Dedifferentiated amniotic fluid mesenchymal stem cell (primary cell): Measurements from ENCODE around the gene CHMP3.
"Not testable (repeated sequence)": the region's sequence is repeated elsewhere in the genome, so short reads cannot be mapped to it uniquely, and the experiment has no call there.

ENCODE experiments used
- DNase-seq: peaks from one replicate; pipeline ENCODE4 v3.0.0-alpha.2; 2016; ENCODE audit errors: extremely low spot score

The CHMP3 gene

DNA sequence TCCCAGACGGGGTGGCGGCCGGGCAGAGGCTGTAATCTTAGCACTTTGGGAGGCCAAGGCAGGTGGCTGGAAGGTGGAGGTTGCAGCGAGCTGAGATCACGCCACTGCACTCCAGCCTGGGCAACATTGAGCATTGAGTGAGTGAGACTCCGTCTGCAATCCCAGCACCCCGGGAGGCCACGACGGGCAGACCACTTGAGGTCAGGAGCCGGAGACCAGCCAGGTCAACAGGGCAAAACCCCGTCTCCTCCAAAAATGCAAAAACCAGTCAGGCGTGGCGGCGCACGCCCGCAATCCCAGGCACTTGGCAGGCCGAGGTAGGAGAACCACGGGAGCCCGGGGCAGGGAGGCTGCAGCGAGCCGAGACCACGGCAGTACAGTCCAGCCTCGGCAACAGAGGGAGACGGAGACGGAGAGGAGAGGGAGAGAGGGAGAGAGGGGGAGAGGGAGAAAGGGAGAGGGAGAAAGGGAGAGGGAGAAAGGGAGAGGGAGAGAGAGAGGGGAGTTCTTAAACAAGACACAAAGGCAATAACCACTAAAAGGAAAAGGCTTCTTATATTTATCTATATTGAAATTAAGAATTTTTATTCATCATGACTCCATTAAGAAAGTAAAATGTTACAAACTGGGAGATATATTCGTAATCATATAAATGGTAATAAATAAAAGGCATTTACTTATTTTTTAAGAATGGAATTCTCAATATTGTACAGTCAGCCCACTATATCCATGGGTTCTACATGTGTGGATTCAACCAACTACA, 13.1 kb downstream of the CHMP3 start:
- DNase-seq = not testable (repeated sequence)

DNA sequence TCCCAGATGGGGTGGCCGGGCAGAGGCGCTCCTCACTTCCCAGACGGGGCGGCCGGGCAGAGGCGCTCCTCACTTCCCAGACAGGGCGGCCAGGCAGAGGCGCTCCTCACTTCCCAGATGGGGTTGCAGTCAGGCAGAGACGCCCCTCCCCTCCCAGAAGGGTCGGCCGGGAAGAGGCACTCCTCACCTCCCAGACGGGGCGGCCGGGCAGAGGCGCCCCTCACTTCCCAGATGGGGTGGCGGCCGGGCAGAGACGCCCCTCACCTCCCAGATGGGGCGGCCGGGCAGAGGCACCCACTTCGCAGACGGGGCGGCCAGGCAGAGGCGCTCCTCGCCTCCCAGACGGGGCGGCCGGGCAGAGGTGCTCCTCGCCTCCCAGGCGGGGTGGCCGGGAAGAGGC, 13.8 kb downstream of the CHMP3 start:
- DNase-seq = not testable (repeated sequence)

DNA sequence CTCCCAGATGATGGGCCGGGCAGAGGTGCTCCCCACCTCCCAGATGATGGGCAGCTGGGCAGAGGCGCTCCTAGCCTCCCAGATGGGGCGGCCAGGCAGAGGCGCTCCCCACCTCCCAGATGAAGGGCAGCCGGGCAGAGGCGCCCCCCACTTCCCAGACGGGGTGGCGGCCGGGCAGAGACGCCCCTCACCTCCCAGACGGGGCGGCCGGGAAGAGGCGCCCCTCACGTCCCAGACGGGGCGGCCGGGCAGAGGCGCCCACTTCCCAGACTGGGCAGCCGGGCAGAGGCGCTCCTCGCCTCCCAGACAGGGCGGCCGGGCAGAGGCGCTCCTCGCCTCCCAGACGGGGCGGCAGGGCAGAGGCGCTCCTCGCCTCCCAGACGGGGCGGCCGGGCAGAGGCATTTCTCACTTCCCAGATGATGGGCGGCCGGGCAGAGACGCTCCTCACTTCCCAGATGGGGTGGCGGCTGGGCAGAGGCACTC, 14.3 kb downstream of the CHMP3 start:
- DNase-seq = not testable (repeated sequence)

DNA sequence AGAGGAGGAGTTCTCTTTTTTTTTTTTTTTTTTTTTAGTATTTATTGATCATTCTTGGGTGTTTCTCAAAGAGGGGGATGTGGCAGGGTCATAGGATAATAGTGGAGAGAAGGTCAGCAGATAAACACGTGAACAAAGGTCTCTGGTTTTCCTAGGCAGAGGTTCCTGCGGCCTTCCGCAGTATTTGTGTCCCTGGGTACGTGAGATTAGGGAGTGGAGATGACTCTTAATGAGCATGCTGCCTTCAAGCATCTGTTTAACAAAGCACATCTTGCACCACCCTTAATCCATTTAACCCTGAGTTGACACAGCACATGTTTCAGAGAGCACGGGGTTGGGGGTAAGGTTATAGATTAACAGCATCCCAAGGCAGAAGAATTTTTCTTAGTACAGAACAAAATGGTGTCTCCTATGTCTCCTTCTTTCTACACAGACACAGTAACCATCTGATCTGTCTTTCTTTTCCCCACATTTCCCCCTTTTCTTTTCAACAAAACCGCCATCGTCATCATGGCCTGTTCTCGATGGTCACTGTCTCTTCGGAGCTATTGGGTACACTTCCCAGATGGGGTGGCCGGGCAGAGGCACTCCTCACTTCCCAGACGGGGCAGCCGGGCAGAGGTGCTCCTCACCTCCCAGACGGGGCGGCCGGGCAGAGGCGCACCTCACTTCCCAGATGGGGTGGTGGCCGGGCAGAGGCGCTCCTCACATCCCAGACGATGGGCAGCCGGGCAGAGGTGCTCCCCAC, 14.9 kb downstream of the CHMP3 start:
- not testable (repeated sequence) for DNase-seq

DNA sequence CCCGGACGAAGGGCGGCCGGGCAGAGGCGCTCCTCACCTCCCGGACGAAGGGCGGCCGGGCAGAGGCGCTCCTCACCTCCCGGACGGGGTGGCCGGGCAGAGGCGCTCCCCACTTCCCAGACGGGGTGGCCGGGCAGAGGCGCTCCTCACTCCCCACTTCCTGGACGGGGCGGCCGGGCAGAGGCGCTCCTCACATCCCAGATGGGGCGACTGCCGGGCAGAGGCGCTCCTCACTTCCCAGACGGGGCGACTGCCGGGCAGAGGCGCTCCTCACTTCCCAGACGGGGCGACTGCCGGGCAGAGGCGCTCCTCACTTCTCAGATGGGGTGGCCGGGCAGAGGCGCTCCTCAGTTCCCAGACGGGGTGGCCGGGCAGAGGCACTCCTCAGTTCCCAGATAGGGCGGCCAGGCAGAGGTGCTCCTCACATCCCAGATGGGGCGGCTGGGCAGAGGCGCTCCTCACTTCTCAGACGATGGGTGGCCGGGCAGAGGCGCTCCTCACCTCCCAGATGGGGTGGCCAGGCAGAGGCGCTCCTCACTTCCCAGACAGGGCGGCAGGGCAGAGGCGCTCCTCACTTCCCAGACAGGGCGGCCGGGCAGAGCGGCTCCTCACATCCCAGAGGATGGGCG, 17.8 kb downstream of the CHMP3 start:
- DNase-seq = not testable (repeated sequence)

DNA sequence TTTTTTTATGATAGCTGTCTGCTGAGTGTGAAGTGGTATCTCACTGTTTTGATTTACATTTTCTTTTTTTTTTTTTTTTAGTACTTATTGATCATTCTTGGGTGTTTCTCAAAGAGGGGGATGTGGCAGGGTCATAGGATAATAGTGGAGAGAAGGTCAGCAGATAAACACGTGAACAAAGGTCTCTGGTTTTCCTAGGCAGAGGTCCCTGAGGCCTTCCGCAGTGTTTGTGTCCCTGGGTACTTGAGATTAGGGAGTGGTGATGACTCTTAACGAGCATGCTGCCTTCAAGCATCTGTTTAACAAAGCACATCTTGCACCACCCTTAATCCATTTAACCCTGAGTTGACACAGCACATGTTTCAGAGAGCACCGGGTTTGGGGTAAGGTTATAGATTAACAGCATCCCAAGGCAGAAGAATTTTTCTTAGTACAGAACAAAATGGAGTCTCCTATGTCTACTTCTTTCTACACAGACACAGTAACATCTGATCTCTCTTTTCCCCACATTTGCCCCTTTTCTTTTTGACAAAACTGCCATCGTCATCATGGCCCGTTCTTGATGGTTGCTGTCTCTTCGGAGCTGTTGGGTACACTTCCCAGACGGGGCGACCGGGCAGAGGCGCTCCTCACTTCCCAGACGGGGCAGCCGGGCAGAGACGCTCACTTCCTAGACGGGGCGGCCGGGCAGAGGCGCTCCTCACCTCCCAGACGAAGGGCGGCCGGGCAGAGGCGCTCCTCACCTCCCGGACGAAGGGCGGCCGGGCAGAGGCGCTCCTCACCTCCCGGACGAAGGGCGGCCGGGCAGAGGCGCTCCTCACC, 18.8 kb downstream of the CHMP3 start:
- DNase-seq = not testable (repeated sequence)

DNA sequence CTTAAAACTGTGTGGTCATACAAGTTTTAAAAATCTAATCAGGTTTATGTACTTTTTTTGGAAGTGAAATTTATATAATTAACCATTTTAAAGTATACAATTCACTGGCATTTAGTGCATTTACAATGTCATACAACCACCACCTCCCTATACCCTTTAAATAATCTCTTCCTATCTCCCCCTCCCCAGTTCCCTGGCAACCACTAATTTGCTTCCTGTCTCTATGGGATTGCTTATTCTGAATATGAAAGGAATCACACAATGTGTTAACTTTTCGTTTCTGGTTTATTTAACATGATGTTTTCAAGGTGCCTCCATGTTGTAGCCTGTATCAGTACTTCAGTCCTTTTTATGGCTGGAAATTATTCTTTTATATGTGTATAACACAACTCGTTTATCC, 19.4 kb downstream of the CHMP3 start:
- no peak for DNase-seq

DNA sequence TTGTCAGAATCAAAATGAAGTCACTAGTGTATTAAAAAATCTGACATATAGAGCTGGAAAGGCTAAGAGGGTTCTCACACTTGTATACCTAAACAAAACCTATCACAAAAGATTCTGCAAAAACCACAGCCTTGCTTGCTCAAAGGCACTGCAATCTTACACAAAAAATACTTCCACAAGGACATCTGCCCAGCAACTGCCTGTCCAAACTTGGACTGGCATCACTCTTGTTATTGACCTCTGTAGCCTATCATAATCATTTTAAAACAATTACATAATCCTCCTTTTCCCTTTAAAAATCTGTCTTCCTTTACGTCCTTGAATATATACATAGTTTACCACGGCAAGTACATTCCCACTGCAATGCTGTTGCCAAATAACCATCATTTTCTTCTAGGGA, 19.9 kb downstream of the CHMP3 start:
- DNase-seq = no peak

DNA sequence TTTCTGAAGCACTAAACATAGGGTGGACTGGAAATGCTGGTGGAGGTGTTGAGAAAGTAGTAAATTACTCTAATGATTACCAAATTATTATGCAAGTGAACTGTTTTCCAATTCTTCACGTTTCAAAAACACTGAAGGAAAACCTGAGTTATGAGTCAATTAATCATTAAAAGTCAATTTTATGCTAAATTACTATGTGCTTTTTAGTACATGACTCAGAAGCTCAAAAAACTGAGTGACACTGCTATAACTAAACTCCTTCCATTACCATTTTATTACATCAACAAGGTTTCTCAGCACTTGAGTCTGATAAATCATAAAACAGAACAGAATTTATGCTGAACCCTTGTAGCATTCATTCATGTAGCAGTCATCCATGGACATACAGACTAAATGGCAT, 20.4 kb downstream of the CHMP3 start:
- no peak for DNase-seq

DNA sequence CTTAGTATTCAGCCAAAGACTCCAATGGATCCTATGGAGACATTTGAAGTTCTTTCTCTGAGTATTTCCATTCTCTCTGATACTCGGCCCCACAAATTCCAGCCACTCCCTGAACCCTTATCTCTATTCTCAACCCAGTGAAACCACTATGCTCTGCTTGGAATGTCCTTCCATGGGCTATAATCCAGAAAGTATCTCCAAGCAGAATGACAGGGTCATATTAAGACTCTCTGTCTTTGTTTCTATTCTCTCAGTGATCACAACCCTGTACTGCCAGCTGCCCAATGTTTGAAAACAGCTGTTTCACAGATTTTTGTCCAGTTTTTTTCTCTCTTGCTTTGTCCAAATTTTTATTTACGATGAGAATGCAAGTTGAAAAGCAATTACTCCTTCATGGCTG, 21.9 kb downstream of the CHMP3 start:
- DNase-seq = peak; percentile 18

DNA sequence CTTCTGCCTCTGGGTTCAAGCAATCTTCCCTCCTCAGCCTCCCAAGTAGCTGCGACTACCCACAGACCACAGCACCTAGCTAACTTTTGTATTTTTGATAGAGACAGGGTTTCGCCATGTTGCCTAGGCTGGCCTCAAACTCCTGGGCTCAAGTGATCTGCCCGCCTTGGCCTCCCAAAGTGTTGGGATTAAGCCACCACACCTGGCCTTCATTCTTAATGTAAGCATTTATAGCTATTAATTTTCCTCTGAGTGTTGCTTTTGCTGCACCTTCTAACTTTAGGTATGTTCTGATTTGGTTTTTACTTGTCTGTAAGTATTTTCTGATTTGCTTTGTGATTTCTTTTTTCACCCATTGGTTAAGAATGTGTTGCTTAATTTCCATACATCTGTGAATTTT, 29.7 kb downstream of the CHMP3 start:
- DNase-seq = no peak

DNA sequence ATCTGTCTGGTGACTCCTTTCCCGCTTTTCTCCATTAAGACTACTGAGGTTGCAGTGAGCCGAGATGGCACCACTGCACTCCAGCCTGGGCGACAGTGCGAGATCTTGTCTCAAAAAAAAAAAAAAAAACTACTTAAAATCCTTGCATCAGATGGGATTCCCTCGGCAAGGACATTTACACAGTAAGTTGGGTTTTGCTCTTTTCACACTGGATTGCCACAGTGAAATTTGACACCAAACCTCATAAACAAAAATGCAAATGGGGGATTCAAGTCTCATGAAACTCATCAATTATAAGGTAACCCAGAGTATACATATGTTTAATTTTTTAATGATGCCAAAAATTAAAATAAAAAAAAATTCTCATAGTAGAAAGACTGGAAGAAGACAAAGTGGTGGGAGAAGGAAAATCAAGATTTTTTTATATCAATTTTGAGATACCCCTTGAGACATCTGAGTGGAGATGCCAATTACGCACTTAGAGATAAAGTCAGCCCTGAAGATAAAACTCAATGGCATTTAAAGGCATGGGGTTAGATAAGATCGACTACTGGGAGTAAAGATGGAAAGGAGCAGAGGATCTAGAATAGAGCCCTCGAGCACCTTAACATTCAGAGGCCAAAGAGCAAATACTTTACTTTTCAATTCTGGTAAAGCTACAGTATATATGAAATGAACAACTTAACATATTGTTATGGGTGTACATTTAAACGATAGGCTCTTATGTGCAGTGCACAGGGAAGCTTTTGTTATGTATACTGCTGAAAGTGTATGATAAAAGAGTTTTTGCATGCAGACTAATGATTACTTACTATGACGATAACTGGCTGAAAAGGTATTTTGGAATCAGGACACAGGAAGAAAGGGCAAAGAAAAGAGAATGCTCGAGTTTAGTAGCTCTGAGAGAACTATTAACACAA, 37.6 kb downstream of the CHMP3 start:
- no peak for DNase-seq

DNA sequence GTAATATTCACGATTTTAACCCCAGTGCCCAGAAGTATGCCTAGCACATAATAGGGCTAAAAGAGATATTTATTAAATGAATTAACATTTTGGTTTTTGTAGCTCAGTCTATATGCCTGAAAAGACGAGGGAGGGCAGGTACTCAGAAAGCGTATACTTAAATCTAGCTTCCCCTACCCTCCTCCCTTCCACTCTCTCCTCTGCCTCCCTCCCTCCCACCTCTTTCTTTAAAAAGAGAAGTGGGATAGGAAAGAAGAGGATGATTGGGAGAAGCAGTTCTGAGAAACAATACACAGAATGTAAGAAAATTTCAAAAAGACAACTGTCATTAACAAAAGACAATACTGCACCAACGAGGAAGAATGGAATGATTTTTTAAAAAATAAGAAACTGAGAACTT, 39.8 kb downstream of the CHMP3 start:
- DNase-seq = no peak

DNA sequence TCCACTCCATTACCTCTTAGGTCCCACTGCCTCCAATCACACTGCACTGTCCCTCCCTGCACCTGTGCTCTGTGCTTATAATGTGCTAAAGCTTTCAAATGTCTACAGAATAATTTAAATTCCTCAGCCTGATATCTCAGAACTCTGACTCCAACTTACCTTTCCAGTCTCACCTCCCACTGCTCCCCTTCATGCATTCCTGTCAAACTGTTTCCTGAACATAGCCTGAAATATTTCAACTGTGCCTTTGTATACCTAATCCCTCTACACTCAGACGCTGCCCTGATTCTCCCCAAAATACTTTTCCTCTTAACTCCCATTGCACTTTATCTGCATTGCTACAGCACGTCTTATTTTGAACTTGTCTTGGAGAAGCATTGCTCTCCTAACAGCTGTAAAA, 40.5 kb downstream of the CHMP3 start:
- DNase-seq = no peak

DNA sequence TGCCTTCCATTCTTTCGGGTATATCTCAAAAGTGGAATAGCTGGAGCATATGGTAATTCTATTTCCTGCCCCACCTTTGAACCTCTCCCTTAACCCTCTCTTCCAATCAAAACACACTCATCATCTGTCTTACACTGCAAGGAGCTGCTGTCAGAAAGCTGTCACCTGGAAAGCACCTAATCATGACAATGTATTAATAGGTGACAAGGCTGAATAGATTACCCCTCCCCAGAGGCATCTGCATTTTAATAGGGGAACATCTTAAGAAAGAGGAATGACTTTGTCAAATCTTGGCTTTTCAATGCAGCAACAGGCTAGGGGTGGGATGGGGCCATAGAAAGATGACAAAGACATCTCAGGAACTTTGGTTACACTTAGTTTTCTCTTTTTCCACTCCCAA, 41.3 kb downstream of the CHMP3 start:
- no peak for DNase-seq

DNA sequence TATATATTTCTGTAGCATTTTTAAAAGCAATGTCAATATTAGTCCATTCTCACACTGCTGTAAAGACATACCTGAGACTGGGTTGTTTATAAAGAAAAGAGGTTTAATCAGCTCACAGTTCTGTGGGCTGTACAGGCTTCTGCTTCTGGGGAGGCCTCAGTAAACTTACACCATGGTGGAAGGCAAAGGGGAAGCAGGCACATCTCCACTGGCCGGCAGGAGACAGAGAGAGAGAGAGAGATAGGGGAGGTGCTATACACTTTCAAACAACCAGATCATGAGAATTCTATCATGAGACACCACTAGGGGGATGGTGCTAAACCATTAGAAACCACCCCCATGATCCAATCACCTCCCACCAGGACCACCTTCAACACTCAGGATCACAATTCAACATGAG, 43.1 kb downstream of the CHMP3 start:
- no peak for DNase-seq

DNA sequence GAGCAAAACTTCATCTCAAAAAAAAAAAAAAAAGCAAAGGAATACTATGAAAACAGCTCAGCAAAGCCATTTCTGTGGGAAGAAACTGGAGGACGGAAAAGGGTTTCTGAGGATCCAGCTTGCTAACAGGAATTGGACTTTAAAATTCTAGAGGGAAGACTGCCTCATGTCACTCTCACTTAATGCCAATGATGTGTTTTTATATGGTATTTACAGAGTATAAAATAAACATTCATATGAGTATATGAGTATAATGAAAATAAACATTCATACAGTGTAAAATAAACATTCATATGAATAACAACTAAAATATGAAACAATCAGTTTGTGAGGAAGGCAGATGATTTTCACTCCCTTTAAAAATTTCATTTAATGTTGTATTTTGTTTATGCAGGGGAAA, 43.9 kb downstream of the CHMP3 start:
- DNase-seq = no peak

DNA sequence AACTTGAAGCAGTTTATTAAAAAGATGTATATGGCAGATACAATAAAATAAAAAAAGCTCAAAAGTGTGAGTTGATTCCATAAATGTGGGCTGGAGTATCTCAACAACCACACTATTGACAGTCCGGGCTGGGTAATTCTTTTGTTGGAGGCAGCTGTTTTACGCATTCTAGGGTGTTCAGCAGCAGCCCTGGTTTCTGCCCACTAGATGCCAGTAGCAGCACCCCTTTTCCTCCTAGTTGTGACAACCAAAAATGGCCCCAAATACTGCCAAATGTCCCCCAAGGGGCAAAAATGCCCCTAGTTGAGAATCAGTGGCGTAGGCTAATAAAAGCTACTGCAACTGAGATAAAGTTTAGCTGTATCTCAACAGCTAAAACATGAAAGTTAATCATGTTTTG, 44.8 kb downstream of the CHMP3 start:
- no peak for DNase-seq

DNA sequence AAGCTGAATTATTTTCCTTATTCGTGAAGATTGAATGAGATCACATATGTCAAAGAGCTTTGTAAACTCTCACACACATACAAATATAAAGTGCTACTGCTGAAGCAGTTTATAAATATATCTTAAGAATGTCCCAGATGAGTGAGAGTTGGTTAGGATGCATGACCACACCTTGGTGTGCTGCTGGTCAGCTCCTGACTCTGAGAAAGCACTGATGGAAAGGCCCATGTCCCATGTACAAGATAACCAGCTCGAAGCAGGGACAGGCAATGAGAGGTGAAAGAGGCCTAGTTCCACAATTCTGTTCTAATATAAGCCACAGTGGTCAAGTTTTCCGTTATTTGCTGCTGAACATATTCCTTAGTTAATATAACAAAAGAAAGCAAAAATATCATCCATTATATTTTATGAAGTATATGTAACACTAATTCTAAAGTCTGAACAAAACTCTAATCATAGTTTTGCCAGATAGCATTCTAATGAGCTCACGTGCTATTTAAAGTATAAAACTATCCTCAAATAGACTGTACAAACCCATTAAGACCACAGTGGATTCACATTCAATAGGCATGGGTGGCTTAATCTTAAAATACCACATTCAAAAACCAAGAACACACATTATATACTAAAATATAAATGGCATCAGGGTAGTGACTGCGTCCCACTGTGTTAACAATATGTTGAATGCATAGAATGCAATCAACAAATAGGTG, 49.1 kb downstream of the CHMP3 start:
- DNase-seq = no peak

DNA sequence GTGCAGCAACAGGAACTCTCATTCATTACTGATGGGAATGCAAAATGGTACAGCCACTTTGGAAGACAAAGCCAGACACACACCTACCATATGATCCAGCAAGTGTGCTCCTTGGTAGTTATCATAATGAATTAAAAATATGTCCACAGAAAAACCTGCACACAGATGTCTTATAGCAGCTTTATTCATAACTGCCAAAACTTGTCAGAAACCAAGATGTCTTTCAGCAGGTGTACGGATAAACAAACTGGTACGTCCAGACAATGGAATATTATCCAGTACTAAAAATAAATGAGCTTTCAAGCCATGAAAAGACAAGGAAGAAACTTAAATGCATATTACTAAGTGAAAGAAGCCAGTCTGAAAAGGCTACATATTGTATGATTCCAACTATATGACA, 50.4 kb downstream of the CHMP3 start:
- no peak for DNase-seq
